ENCODE measurements around the gene TRIM47. TPM values are rescaled to one million over a fixed set of nuclear protein-coding genes. Genes with fewer than 3 reads are reported as not detected.

TRIM47 gene
- total RNA-seq, 1 experiment from 2014 or later, result 22.7 TPM

- DNase-seq (ENCODE audit: low read depth), result no peak
Observed at GRCh38 chr17:75831032-75831571, 47.3 kb downstream of the TRIM47 start.

- DNase-seq (ENCODE audit: low read depth), result no peak
Observed at GRCh38 chr17:75830164-75831031, 48.0 kb downstream of the TRIM47 start.

GRCh38 chr17:75829747-75830146 lies 48.6 kb downstream of the TRIM47 start:
- DNase-seq (ENCODE audit: low read depth), result no peak

- no peak for DNase-seq (ENCODE audit: low read depth)
Observed at GRCh38 chr17:75828741-75829140, 49.6 kb downstream of the TRIM47 start.

GRCh38 chr17:75828076-75828400 lies 50.3 kb downstream of the TRIM47 start:
- DNase-seq (ENCODE audit: low read depth), result no peak

GRCh38 chr17:75827308-75828075 lies 50.9 kb downstream of the TRIM47 start:
- DNase-seq (ENCODE audit: low read depth), result peak; percentile 51

- no peak for DNase-seq (ENCODE audit: low read depth)
Observed at GRCh38 chr17:75826561-75827307, 51.6 kb downstream of the TRIM47 start.

GRCh38 chr17:75825748-75826370 lies 52.5 kb downstream of the TRIM47 start:
- no peak for DNase-seq (ENCODE audit: low read depth)

- no peak for DNase-seq (ENCODE audit: low read depth)
Observed at GRCh38 chr17:75825149-75825552, 53.2 kb downstream of the TRIM47 start.

- no peak for DNase-seq (ENCODE audit: low read depth)
Observed at GRCh38 chr17:75824666-75825065, 53.7 kb downstream of the TRIM47 start.

Other genes starting within 250 kb of the TRIM47 start
- not detected in 2 replicates for gene SMIM5, start 245.1 kb downstream of the TRIM47 start, total RNA-seq (2014; rRNA removed; shearing (Covaris generic))
- gene RECQL5, start 211.4 kb downstream of the TRIM47 start, total RNA-seq (2014; rRNA removed; shearing (Covaris generic)), result 19.6 and 23.4 TPM in 2 replicates
- gene SAP30BP, start 211.2 kb downstream of the TRIM47 start, total RNA-seq (2014; rRNA removed; shearing (Covaris generic)), result 60.8 and 65.4 TPM in 2 replicates
- gene ITGB4, start 157.1 kb downstream of the TRIM47 start, total RNA-seq (2014; rRNA removed; shearing (Covaris generic)), result 1.1 and 1.4 TPM in 2 replicates
- gene GALK1, start 113.4 kb downstream of the TRIM47 start, total RNA-seq (2014; rRNA removed; shearing (Covaris generic)), result 33.5 and 37.1 TPM in 2 replicates
- 26.3 and 26.8 TPM in 2 replicates for gene UNK, start 93.8 kb downstream of the TRIM47 start, total RNA-seq (2014; rRNA removed; shearing (Covaris generic))
- gene UNC13D, start 34.2 kb downstream of the TRIM47 start, total RNA-seq (2014; rRNA removed; shearing (Covaris generic)), result 2.7 TPM in 2 replicates
- gene WBP2, start 23.2 kb downstream of the TRIM47 start, total RNA-seq (2014; rRNA removed; shearing (Covaris generic)), result 26.1 and 38.3 TPM in 2 replicates
- 36.0 and 36.9 TPM in 2 replicates for gene TRIM65, start 18.4 kb upstream of the TRIM47 start, total RNA-seq (2014; rRNA removed; shearing (Covaris generic))
- 63.8 and 66.9 TPM in 2 replicates for gene MRPL38, start 26.3 kb upstream of the TRIM47 start, total RNA-seq (2014; rRNA removed; shearing (Covaris generic))
- gene FBF1, start 62.5 kb upstream of the TRIM47 start, total RNA-seq (2014; rRNA removed; shearing (Covaris generic)), result 9.5 and 10.8 TPM in 2 replicates
- gene ACOX1, start 100.6 kb upstream of the TRIM47 start, total RNA-seq (2014; rRNA removed; shearing (Covaris generic)), result 17.6 and 23.0 TPM in 2 replicates
- gene TEN1, start 100.7 kb upstream of the TRIM47 start, total RNA-seq (2014; rRNA removed; shearing (Covaris generic)), result 23.8 and 32.8 TPM in 2 replicates
- 2.1 and 3.5 TPM in 2 replicates for gene CDK3, start 122.3 kb upstream of the TRIM47 start, total RNA-seq (2014; rRNA removed; shearing (Covaris generic))
- 0.03 TPM in 1 of 2 replicates, not detected in the other for gene EVPL, start 148.7 kb upstream of the TRIM47 start, total RNA-seq (2014; rRNA removed; shearing (Covaris generic))
- 30.5 and 55.3 TPM in 2 replicates for gene SRP68, start 193.9 kb upstream of the TRIM47 start, total RNA-seq (2014; rRNA removed; shearing (Covaris generic))
- 0.18 TPM in 1 of 2 replicates, not detected in the other for gene GALR2, start 196.2 kb upstream of the TRIM47 start, total RNA-seq (2014; rRNA removed; shearing (Covaris generic))
- 0.06 and 0.10 TPM in 2 replicates for gene ZACN, start 200.6 kb upstream of the TRIM47 start, total RNA-seq (2014; rRNA removed; shearing (Covaris generic))
- 78.6 and 82.7 TPM in 2 replicates for gene EXOC7, start 225.2 kb upstream of the TRIM47 start, total RNA-seq (2014; rRNA removed; shearing (Covaris generic))

Measured in HT1080 (cell line).